IPS-NIHi7 (cell line): ENCODE measurements around the gene MTG1.
"Not testable (repeated sequence)": the region's sequence is repeated elsewhere in the genome, so short reads cannot be mapped to it uniquely, and the experiment has no call there.

Experiments used
- DNase-seq: peaks from one replicate; pipeline ENCODE4 v3.0.0; 2012; ENCODE audit warnings: mixed read lengths; ENCODE audit errors: extremely low spot score

The MTG1 gene

GRCh38 chr10:133465950-133466474 lies 72.1 kb downstream of the MTG1 start:
- no peak for DNase-seq

GRCh38 chr10:133466683-133467275 lies 72.8 kb downstream of the MTG1 start:
- peak; percentile 3 for DNase-seq

DNA sequence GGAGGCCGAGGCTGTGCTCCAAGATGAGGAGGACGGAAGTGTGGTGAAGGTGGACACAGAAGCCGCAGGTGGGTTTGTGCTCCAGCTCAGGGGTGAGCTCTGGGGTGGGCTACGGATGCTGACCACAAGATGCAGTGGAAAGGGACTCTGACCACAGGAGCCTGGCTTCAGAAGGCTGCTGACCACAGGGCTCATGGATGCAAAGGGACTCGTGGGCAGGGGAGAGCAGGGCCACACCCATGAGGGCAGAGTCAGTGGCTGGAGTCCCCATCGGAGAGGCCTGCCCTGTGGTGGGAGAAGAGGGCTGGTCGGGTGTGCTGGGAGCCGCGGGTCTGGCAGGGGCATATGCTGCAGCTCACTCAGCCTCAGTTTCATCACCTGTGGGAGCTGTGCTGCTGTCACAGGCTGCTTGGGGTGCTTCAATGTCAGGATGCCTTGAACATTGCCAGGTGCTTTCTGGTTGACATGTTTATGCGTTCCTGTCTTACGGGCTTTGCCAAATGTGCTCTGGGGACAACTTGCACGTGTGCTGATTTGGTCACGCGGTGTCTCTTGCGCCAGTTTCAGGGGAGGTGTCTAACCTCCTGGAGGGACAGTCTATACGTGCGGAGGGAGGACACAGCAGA lies 73.4 kb downstream of the MTG1 start:
- DNase-seq: peak; percentile 5

DNA sequence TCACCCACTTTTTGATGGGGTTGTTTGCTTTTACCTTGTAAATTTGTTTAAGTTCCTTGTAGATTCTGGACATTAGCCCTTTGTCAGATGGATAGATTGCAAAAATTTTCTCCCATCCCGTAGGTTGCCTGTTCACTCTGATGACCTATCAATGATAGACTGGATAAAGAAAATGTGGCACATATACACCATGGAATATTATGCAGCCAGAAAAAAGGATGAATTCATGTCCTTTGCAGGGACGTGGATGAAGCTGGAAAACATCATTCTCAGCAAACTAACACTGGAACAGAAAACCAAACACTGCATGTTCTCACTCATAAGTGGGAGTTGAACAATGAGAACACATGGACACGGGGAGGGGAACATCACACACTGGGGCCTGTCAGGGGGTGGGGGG lies 75.2 kb downstream of the MTG1 start:
- DNase-seq: not testable (repeated sequence)

GRCh38 chr10:133471300-133472109 lies 77.5 kb downstream of the MTG1 start:
- peak; percentile 6 for DNase-seq
